Measurements from ENCODE around the gene BRSK2.

DNA sequence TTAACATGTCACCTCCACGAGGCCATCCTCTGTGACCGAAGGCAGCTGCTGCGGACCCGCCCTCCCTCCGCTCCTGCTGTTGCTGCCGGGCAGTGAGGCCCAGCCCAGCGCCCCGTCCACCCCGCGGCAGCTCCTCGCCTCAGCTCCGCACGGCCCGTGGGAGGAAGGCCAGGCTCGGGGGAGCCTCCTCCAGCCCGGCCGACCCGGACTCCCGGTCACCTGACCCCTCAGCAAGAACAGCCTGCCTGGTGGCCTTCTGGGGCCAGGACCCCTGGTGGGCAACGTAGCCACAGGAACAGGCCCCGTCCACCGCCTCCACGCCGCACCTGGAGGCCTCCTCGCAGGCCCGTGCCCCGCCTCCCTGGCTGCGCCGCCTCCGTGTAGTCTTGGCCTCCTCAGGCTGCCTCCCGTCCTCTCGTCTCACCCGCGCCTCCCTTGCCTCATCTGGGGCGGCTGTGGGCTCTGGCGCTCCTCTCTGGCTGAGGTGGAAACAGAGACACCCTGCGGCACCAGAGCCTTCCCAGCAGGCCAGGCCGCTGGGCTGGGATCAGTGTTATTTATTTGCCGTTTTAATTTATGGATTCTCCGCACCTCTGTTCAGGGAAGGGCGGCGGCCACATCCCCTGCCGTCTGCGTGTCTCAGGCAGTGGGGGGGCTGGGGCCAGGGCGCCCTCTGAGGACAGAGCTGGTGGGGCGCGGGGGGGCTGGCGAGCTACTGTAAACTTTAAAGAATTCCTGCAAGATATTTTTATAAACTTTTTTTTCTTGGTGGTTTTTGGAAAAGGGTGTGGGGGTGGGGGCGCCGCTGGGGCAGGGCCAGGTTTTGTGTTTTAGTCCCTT, 71.5 kb downstream of the BRSK2 start:
- TF ChIP-seq POLR2AphosphoS5 (IDR thresholded peaks at IDR 0.05) = no peak
- TF ChIP-seq, protein P1, sequence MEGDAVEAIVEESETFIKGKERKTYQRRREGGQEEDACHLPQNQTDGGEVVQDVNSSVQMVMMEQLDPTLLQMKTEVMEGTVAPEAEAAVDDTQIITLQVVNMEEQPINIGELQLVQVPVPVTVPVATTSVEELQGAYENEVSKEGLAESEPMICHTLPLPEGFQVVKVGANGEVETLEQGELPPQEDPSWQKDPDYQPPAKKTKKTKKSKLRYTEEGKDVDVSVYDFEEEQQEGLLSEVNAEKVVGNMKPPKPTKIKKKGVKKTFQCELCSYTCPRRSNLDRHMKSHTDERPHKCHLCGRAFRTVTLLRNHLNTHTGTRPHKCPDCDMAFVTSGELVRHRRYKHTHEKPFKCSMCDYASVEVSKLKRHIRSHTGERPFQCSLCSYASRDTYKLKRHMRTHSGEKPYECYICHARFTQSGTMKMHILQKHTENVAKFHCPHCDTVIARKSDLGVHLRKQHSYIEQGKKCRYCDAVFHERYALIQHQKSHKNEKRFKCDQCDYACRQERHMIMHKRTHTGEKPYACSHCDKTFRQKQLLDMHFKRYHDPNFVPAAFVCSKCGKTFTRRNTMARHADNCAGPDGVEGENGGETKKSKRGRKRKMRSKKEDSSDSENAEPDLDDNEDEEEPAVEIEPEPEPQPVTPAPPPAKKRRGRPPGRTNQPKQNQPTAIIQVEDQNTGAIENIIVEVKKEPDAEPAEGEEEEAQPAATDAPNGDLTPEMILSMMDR (IDR thresholded peaks at IDR 0.05) = no peak

Data from breast epithelium (tissue), 3 donors.